K562 (cell line): Measurements from ENCODE around the gene ZNF148. TPM values are rescaled to one million over a fixed set of nuclear protein-coding genes. Genes with fewer than 3 reads are reported as not detected.
A peak's percentile ranks its signal among the peaks of the same experiment; 100 is the strongest.

Experiments
- ATF4 ChIP-seq: fragments of 450-650 bp; formaldehyde crosslinking; IDR thresholded peaks from 2 replicates; pipeline ENCODE4 v1.4.0; 2022; ENCODE audit warnings: mild to moderate bottlenecking, moderate library complexity
- E2F6 ChIP-seq, 2 experiments: IDR thresholded peaks; 2 replicates each; pipeline ENCODE4 v1.6.1; 2011; ENCODE audit warnings: borderline replicate concordance in 1 of 2, control low read depth in 1 of 2, low read depth in 1 of 2, low read length in 1 of 2, mild to moderate bottlenecking in 1 of 2, mixed read lengths in 1 of 2, moderate library complexity in 1 of 2; ENCODE audit not compliant: insufficient read depth in 1 of 2, insufficient read length in 1 of 2, poor library complexity in 1 of 2, severe bottlenecking in 1 of 2; ENCODE audit errors: extremely low read depth in 1 of 2
- ERF ChIP-seq: fragments of 450-650 bp; formaldehyde crosslinking; IDR thresholded peaks from 2 replicates; pipeline ENCODE4 v1.4.0; 2020; ENCODE audit warnings: mild to moderate bottlenecking, mixed read lengths
- GTF2F1 ChIP-seq: IDR thresholded peaks from 2 replicates; pipeline ENCODE4 v1.6.1; 2011; ENCODE audit warnings: low read depth, low read length, improper control_type of control experiment
- GTF3C2 ChIP-seq: IDR thresholded peaks from 3 replicates; pipeline ENCODE4 v1.6.1; 2011; ENCODE audit warnings: borderline replicate concordance, mild to moderate bottlenecking, moderate library complexity; ENCODE audit not compliant: insufficient read length; ENCODE audit errors: extremely low read depth
- HDAC6 ChIP-seq: IDR thresholded peaks from 2 replicates; pipeline ENCODE4 v1.6.1; 2012; ENCODE audit warnings: low read depth, mild to moderate bottlenecking, control low read depth, inconsistent platforms, low read length, moderate library complexity
- HMG20A ChIP-seq: fragments of 450-650 bp; formaldehyde crosslinking; conservative IDR thresholded peaks from 2 replicates; pipeline ENCODE4 v1.4.0; 2020; ENCODE audit warnings: mild to moderate bottlenecking, mixed read lengths
- HSF4 ChIP-seq: fragments of 250-450 bp; sonication (Bioruptor Pico); IDR thresholded peaks from 2 replicates; pipeline ENCODE4 v2.1.2; 2022; ENCODE audit warnings: mild to moderate bottlenecking, moderate library complexity, borderline replicate concordance
- PTRF ChIP-seq: fragments of 450-650 bp; IDR thresholded peaks from 2 replicates; pipeline ENCODE4 v1.6.1; 2016; ENCODE audit warnings: mild to moderate bottlenecking, missing genetic modification characterization, missing compliant biosample characterization
- SIX5 ChIP-seq, 2 experiments: IDR thresholded peaks; 2 replicates each; pipeline ENCODE4 v1.6.1; 2011; ENCODE audit warnings: low read length in 2 of 2, borderline replicate concordance in 1 of 2, low read depth in 1 of 2, mild to moderate bottlenecking in 1 of 2, moderate library complexity in 1 of 2; ENCODE audit not compliant: insufficient read depth in 1 of 2
- SNIP1 ChIP-seq: fragments of 450-650 bp; IDR thresholded peaks from 2 replicates; pipeline ENCODE4 v1.7.1; 2017; ENCODE audit warnings: low read depth, mild to moderate bottlenecking
- SOX6 ChIP-seq: fragments of 450-650 bp; IDR thresholded peaks from 2 replicates; pipeline ENCODE4 v1.6.1; 2014; ENCODE audit warnings: mild to moderate bottlenecking
- TAF15 ChIP-seq: fragments of 200-400 bp; formaldehyde crosslinking; IDR thresholded peaks from 2 replicates; pipeline ENCODE4 v1.6.1; 2017; ENCODE audit warnings: mild to moderate bottlenecking, low read depth, low read length, moderate library complexity
- TARDBP ChIP-seq: fragments of 450-650 bp; IDR thresholded peaks from 2 replicates; pipeline ENCODE4 v1.6.1; 2016
- TSC22D4 ChIP-seq: fragments of 450-650 bp; IDR thresholded peaks from 2 replicates; pipeline ENCODE4 v1.6.1; 2016; ENCODE audit warnings: missing genetic modification characterization, missing biosample characterization, control low read depth
- VEZF1 ChIP-seq: fragments of 200-800 bp; sonication (Bioruptor generic); IDR thresholded peaks from 2 replicates; pipeline ENCODE4 v1.6.1; 2017; ENCODE audit warnings: missing genetic modification characterization, missing compliant biosample characterization
- ZFX ChIP-seq: sonication (generic); formaldehyde crosslinking; IDR thresholded peaks from 2 replicates; pipeline ENCODE4 v1.8.0; 2022; ENCODE audit warnings: mild to moderate bottlenecking, missing genetic modification reagents, moderate library complexity
- ZNF280B ChIP-seq: fragments of 250-450 bp; sonication (Bioruptor Pico); IDR thresholded peaks from 2 replicates; pipeline ENCODE4 v1.5.1; 2021; ENCODE audit warnings: mild to moderate bottlenecking
- polyA plus RNA-seq, 8 experiments: library from polyadenylated mRNA; depleted of rRNA in 4 of 8; stranded (reverse) in 5 of 8; unstranded in 3 of 8; fragments of >200 nt; fragmentation: Nextera tagmentation in 2 of 8; fragmentation: Illumina TruSeq in 1 of 8; extraction: Ambion mirVana in 2 of 8; extraction: Trizol in 1 of 8; gene quantifications; 2 replicates each; pipeline versions ENCODE4 v1.2.1 to v1.2.3, GENCODE V29; 2011 to 2014; ENCODE audit warnings: inconsistent platforms in 1 of 8, missing spikeins in 1 of 8
- total RNA-seq, 7 experiments: library from RNA; depleted of rRNA in 6 of 7; stranded (reverse); fragments of >200 nt in 6 of 7; fragmentation: Illumina TruSeq in 2 of 7; extraction: Trizol in 2 of 7; gene quantifications; 2 replicates each; pipeline versions ENCODE4 v1.2.1 to v1.2.3, GENCODE V29; 2011 to 2021; ENCODE audit warnings: low replicate concordance in 1 of 7

Gene ZNF148
- total and polyA plus RNA-seq, 9 of the 15 experiments (the other 6 are each of a cell fraction or from before 2014, with no cell fraction given): 2.7 to 15.1 (median 8.3) TPM

- TF ChIP-seq VEZF1: peak; percentile 97
- TF ChIP-seq TSC22D4 (tag): no peak
- TF ChIP-seq SIX5 (IDR thresholded peaks at IDR 0.05; ENCODE audit: borderline replicate concordance in 1 of 2, insufficient read depth in 1 of 2, low read depth in 1 of 2, low read length in 2 of 2): peak in 1 of 2 experiments; percentile 3; a peak in 1 of 4 replicates
- no peak for TF ChIP-seq HSF4
- no peak for TF ChIP-seq HDAC6
- TF ChIP-seq GTF3C2: no peak
- no peak for TF ChIP-seq ZNF280B (CRISPR knock-in tag)
- TF ChIP-seq PTRF (tag): no peak
- no peak for TF ChIP-seq TARDBP
- peak; percentile 78 for TF ChIP-seq ZFX (CRISPR knock-in tag)
- TF ChIP-seq GTF2F1: 0 out of 2 replicates have a peak, but pooled peaks have one; percentile 16
- TF ChIP-seq HMG20A (CRISPR knock-in tag): no peak
- TF ChIP-seq SOX6: peak; percentile 51
- peak; percentile 89 for TF ChIP-seq SNIP1
- no peak for TF ChIP-seq ATF4 (CRISPR knock-in tag)
- TF ChIP-seq TAF15: no peak
- no peak; the same call in 1 of the 2 replicates for TF ChIP-seq ERF (CRISPR knock-in tag)
- peak; percentile 36 to 69 for TF ChIP-seq E2F6 (IDR thresholded peaks at IDR 0.05; ENCODE audit: borderline replicate concordance in 1 of 2, extremely low read depth in 1 of 2, insufficient read depth in 1 of 2, insufficient read length in 1 of 2, low read depth in 1 of 2, low read length in 1 of 2, poor library complexity in 1 of 2, severe bottlenecking in 1 of 2)
These were observed at the start of gene ZNF148 (continued) for GRCh38 chr3:125374996-125375941.
